ENCODE results near the gene SP7. TPM values are rescaled to one million over a fixed set of nuclear protein-coding genes. Genes with fewer than 3 reads are reported as not detected.

SP7 gene
- total RNA-seq (2022) (not detected in 2 replicates), Bru-seq, nascent RNA (not detected), BruChase-seq, experiment 1, labeled RNA remaining after a 6-hour chase (not detected), BruChase-seq, experiment 2, labeled RNA remaining after a 2-hour chase (percentile 8 among the genes with signal in this experiment)
- long read RNA-seq = 0 reads

- Mint-ChIP-seq H3K27ac (ENCODE audit: unreplicated experiment) (no peak within 1 kb of the TSS), H3K9me3 (ENCODE audit: low read depth, unreplicated experiment) (no peaks in the 10 kb centered on the region), H3K36me3 (ENCODE audit: insufficient read depth, unreplicated experiment) (no peaks in the 10 kb centered on the region), H3K4me1 (ENCODE audit: low read depth, unreplicated experiment) (no peaks in the 10 kb centered on the region), H3K4me3 (ENCODE audit: low read depth, unreplicated experiment) (no peak within 1 kb of the TSS), H3K27me3 (ENCODE audit: unreplicated experiment) (peaks cover 94% of the 10 kb centered on the region)
- no peak for DNase-seq
- no peak for TF ChIP-seq CTCF (IDR thresholded peaks at IDR 0.05; ENCODE audit: unreplicated experiment)
- CTCF ChIA-PET = no interaction called here
- BruUV-seq (replicated peaks) = no TSS peak
- intact Hi-C loops (cut with micrococcal nuclease; ENCODE audit: unreplicated experiment) = no loop called here
Observed at GRCh38 chr12:53336181-53336681, at the start of gene SP7. SP7 (minus strand) TSS chr12:53336354; CDS start chr12:53335646, 708 bp downstream.

- H3K4me3 Mint-ChIP-seq (ENCODE audit: low read depth, unreplicated experiment) = peak overlapping the region; percentile 57
- peaks cover 54% of the 10 kb centered on the region for H3K36me3 Mint-ChIP-seq (ENCODE audit: insufficient read depth, unreplicated experiment)
- DNase-seq = no peak
- BruUV-seq (replicated peaks) = no TSS peak
- H3K27me3 Mint-ChIP-seq (ENCODE audit: unreplicated experiment) = no peaks in the 10 kb centered on the region
- TF ChIP-seq CTCF (IDR thresholded peaks at IDR 0.05; ENCODE audit: unreplicated experiment) = no peak
- CTCF ChIA-PET = no interaction called here
- H3K27ac Mint-ChIP-seq (ENCODE audit: unreplicated experiment) = no peak overlapping the region
- intact Hi-C loops (cut with micrococcal nuclease; ENCODE audit: unreplicated experiment) = no loop called here
- H3K9me3 Mint-ChIP-seq (ENCODE audit: low read depth, unreplicated experiment) = no peaks in the 10 kb centered on the region
- H3K4me1 Mint-ChIP-seq (ENCODE audit: low read depth, unreplicated experiment) = peaks cover 29% of the 10 kb centered on the region
Observed at GRCh38 chr12:53383258-53383657, 47.1 kb upstream of the SP7 start.

- no peaks in the 10 kb centered on the region for H3K9me3 Mint-ChIP-seq (ENCODE audit: low read depth, unreplicated experiment)
- peaks cover 24% of the 10 kb centered on the region for H3K4me1 Mint-ChIP-seq (ENCODE audit: low read depth, unreplicated experiment)
- peak overlapping the region; percentile 76 for H3K27ac Mint-ChIP-seq (ENCODE audit: unreplicated experiment)
- TSS peak; percentile 42 for BruUV-seq (replicated peaks)
- H3K27me3 Mint-ChIP-seq (ENCODE audit: unreplicated experiment) = no peaks in the 10 kb centered on the region
- TF ChIP-seq CTCF (IDR thresholded peaks at IDR 0.05; ENCODE audit: unreplicated experiment) = no peak
- intact Hi-C loops (cut with micrococcal nuclease; ENCODE audit: unreplicated experiment) = loop anchor here (2.0 kb wide), 1 partner anchor 29 kb away; no protein-coding TSS in a partner anchor
- H3K36me3 Mint-ChIP-seq (ENCODE audit: insufficient read depth, unreplicated experiment) = peaks cover 54% of the 10 kb centered on the region
- peak; percentile 49 for DNase-seq
- H3K4me3 Mint-ChIP-seq (ENCODE audit: low read depth, unreplicated experiment) = no peak overlapping the region
- CTCF ChIA-PET = interaction anchor here (0.5 to 2.2 kb wide), 3 partner anchors 29 to 627 kb away, joined by 6 to 19 read pairs (median 7); partner anchors contain the start of gene HOXC8
Observed at GRCh38 chr12:53381731-53382630, 45.8 kb upstream of the SP7 start.

GRCh38 chr12:53380794-53381730 is 44.9 kb upstream of the SP7 start:
- no TSS peak for BruUV-seq (replicated peaks)
- DNase-seq = no peak
- CTCF ChIA-PET = interaction anchor here (0.5 to 2.2 kb wide), 3 partner anchors 28 to 628 kb away, joined by 6 to 19 read pairs (median 7); partner anchors contain the start of gene HOXC8
- TF ChIP-seq CTCF (IDR thresholded peaks at IDR 0.05; ENCODE audit: unreplicated experiment) = no peak
- Mint-ChIP-seq H3K27ac (ENCODE audit: unreplicated experiment) (peak overlapping the region; percentile 76), H3K36me3 (ENCODE audit: insufficient read depth, unreplicated experiment) (peaks cover 52% of the 10 kb centered on the region), H3K9me3 (ENCODE audit: low read depth, unreplicated experiment) (no peaks in the 10 kb centered on the region), H3K4me3 (ENCODE audit: low read depth, unreplicated experiment) (no peak overlapping the region), H3K4me1 (ENCODE audit: low read depth, unreplicated experiment) (peaks cover 20% of the 10 kb centered on the region), H3K27me3 (ENCODE audit: unreplicated experiment) (no peaks in the 10 kb centered on the region)
- intact Hi-C loops (cut with micrococcal nuclease; ENCODE audit: unreplicated experiment) = loop anchor here (2.0 kb wide), 1 partner anchor 28 kb away; no protein-coding TSS in a partner anchor

All from Calu3 (cell line).